Stimulated activated CD4-positive, alpha-beta T cell treated with anti-CD3 and anti-CD28 coated beads, Interleukin-2, amount 100 ng/mL, for 48 hours (primary cell): ENCODE data around the gene ST8SIA6.
"Not testable (repeated sequence)": the region's sequence is repeated elsewhere in the genome, so short reads cannot be mapped to it uniquely, and the experiment has no call there.

Experiments
- DNase-seq, 2 donors: peaks; one replicate each; pipeline ENCODE4 v3.0.0-alpha.2; 2020

The ST8SIA6 gene

DNA sequence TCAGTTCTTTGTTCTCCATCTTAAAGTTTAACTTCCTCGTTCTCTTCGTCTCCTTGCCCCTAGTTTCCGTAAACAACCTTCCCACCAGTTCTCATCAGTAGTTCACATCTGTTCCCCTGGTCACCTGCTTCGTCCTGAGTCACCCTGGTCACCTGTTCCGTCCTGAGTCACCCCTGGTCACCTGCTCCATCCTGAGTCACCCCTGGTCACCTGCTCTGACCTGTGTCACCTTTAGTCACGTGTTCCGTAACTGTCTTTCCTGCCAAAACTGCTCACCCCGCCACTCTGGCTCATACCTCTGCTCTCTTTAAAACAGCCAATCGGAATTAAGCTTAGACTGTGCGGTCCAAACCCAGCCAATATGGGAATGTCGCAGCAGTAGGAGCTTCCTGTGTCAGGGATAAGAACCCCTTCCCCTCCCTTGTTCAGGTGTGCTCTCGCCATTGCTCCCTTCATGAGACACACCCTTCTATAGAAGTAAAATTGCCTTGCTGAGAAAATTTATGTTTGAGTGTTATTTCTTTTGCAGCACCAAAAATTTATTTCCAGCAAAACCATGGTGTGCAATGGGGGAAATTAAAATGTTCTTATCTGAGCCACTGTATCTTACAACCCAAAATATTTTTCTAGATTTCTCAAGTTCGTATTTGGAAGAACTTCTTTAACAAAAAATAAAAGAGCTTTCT is 114.1 kb downstream of the ST8SIA6 start:
- DNase-seq, result no peak

DNA sequence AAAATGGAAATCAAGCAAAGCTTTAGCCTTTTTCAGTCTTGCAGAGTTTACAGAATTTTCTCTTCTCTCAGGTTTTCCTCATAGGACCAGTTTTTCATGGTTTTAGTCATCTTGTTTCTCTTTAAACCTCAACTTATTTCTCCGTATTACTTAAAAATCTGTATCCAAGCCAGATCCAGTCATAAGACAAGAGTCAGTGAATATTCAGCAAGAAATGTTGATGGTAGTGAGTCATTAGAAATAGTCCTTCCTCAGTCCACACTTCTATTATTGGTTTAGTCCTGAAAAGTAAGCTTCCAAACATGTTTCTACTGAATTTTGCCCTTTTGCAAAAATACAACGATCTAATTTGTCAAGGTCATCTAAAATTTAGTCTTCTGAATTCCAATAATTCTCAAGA is 119.3 kb downstream of the ST8SIA6 start:
- DNase-seq, result no peak

DNA sequence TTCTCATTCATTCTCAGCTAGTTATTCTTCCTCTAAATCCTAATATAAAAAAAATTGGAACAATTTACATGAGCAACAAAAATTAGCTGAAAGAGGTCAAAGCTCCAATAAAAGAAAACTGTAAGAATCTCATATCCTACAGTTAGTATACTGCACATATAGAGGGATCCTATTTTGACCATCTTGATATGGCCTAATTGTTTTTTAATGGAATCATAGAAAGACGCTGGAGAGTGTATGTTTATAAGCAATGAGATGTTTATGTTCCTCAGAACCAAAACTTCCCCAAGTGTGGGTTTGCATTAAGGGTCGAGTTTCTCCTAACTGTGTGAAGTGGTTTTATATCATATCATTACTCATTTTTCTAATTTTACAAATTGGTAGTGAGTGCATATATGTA is 123.9 kb downstream of the ST8SIA6 start:
- DNase-seq, result no peak

DNA sequence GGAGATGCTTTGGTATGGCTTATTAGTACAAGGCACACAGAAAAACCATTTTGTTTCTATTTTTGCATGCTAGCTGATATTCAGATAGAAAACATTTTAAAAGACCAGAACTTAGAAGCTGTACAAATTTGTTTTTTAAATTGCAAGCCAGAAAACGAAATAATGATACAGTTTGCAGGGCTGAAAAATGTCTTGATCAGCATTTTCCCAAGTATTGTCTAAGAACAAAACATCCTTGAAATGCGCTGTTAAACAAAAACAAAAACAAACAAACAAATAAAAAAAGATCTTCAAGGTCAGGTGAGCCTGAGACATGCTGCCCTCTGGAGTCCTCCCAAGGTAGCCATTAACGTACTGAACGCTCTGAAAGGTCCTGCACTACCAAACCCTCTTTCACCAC is 128.0 kb downstream of the ST8SIA6 start:
- no peak for DNase-seq

DNA sequence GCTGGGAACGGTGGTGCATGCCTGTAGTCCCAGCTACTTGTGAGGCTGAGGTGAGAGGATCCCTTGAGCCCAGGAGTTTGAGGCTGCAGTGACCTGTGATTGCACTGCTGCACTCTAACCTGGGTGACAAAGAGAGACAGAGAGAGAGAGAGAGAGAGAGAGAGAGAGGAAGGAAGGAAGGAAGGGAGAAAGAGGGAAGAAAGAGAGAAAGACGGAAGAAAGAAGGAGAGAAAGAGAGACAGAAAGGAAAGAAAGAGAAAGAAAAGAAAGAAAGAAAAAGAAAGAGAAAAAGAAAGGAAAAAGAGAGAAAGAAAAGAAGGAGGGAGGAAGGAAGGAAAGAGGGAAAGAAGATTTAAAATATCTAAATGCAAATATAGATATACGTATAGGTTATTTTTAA is 132.4 kb downstream of the ST8SIA6 start:
- DNase-seq, result not testable (repeated sequence)

DNA sequence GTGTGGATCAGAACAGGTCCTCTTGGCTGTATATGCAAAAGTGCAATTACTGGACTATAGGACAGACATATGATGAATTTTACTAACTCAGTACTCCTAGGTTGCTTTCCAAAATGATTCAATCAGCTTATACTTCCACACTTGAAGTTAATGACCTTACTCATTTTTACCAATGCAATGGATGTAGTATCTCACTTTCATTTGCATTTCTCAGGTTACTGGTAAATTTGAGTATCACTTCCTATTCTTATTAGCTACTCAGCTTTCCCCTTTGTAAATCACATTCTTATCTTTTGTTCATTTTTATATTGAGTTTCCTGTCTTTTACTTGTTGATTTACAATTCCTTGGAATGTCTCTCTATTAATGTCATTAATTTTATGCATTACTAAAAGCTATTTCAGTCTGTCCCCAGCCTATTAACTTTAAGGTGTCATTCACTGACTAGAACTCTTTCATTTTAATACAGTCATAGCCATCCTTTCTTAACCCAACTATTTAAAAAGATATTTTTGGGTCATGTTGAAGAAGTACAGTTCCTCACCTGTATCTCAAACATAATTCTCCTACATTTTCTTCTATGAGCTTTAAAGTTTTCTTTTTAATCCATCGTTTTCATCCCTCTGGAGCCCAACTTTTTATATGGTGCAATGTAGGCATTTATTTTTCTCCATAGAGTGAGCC is 137.8 kb downstream of the ST8SIA6 start:
- no peak for DNase-seq

DNA sequence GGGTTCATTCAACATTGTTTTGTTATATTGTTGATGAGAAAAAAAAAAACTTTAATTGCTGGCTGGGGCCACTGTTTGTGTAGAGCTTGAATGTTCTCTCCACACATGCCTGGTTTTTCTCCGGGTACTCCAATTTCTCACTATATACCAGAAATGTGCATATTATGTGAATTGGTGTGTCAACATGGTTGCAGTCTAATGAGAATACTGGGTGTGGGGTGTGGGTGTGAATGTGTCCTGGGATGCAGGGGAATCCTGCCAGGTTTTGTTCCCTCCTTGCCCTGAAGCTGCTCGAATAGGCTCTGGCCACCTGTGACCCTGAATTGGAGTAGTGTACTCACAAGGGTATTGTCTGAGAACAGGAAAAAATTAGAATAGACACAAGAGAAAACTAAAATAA is 145.0 kb downstream of the ST8SIA6 start:
- DNase-seq, result no peak

DNA sequence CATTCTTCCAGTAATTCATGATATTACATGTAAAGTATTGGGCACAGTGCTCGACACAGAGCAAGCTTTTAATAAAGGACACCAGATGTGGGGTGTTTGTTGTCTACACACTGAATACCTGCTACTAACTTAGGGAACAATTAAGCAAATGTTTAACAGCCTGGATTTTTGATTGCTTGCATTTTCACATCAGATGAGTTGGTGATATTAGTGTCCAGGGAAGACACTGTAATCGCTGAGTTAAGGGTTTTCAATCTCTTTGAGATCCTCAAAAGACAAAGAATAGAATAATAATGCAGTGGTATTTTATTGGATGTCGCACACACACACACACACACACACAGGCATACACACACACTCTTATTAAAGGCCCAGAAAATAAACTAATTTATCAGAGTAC is 147.3 kb downstream of the ST8SIA6 start:
- no peak for DNase-seq

DNA sequence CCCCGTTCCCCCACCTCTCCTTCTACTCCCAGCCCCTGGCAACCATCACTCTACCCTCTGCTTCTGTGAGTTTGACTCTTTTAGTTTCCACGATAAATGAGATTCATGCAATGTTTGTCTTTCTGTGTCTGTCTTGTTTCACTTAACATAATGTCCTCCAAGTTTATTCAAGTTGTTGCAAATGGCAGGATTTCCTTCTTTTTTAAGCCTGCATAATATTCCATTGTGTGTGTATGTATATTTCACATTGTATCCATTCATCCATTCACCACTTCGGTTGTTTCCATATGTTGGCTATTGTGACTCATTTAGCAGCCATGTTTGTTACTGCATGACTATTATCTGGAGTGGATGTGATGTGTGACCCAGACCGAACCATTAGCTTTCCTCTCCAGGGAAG is 162.0 kb downstream of the ST8SIA6 start:
- DNase-seq, result no peak

DNA sequence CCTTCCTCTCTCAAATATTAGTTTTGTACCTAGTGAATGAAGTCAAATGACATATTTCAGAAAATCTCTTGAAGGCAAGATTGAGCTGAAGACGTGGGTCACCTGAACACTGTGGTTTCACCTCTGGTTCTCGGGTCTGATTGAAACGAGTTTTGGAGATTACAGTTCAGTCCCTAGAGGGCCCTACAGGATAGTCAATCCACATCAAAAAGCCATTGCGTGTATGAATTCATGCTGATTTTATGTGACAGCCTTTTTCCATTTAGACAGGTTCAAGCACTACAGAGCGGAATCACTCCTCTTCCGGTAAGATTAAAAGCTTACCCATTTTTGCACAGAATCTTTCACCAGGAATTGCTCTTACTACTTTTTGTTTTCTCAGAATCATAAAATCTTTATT is 164.2 kb downstream of the ST8SIA6 start:
- DNase-seq, result peak in 1 of 2 donors; percentile 2

DNA sequence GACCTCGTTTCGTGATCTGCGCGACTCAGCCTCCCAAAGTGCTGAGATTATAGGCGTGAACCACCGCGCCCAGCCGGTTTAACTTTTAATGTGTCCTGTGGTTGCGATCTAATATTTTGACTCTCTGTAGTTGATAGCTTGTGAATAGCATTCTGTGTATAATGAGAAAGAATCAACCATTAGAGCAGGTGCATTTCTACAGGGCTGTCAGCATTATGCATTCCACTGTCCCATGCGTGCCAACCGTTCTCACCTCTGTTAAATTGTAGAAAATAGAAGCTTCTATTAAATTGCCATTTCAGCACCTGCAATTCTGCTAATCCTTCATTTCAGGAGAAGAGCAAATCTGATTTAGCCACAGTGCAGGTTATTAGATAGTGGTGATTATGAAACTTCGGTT is 164.6 kb downstream of the ST8SIA6 start:
- DNase-seq, result no peak

DNA sequence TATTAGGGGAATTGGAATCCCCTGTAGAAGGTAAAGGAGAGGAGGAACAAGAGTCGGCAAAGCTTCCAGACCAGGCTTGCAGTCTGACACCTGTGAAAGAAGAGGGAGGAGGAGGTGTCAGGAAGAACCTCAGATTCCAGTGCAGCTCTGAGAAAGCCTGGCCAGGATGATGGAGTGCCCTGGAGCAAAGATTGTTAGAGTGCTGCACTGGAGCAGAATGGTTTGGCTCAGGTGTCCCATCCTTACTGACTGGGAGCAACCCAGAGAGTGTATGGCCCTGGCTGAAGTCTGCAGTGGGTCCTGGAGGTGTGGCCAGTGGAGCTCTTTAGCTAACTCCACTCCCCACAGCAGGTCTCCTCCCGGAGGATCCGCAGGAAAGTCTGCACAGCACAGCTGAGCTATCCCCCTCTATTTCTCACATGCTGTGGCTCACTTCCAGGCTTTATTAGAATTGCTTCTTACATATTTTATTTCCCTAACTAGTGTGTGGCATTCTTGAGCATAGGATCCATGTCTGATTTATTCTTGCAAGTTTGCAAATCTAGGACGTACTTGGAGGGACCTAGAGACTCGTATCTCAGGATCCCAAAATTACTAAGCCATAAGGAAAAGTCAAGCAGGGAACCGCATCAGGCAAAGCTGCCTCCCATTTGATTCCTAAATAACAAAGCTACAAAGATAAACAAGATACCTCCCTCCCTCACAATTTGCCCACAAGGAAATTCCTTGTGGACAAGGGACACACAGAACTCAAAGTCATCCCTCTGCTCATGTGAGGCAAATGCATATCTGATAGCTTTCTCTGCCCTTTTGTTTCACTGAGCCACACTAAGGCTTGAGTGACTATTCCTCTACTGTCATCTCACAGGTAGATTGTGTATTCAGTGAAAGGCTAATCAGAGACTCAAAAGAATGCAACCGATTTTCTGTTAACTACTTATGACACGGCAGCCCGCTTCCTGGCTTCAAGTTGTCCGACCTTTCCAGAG is 167.5 kb downstream of the ST8SIA6 start:
- DNase-seq, result no peak

DNA sequence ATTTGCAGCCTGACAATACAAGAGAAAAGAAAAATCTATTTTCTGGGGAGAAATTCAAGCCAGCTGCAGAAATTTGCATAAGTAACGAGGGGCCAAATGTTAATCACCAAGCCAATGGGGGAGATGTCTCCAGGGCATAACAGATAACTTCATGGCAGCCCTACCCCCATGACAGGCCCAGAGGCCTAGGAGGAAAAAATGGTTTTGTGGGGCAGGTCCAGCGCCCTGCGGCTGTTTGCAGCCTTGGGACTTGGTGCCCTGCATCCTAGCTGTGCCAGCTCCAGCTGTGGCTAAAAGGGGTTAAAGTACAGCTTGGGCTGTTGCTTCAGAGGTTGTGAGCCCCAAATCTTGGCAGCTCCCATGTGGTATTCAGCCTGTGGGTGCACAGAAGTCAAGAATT is 172.1 kb downstream of the ST8SIA6 start:
- no peak for DNase-seq

DNA sequence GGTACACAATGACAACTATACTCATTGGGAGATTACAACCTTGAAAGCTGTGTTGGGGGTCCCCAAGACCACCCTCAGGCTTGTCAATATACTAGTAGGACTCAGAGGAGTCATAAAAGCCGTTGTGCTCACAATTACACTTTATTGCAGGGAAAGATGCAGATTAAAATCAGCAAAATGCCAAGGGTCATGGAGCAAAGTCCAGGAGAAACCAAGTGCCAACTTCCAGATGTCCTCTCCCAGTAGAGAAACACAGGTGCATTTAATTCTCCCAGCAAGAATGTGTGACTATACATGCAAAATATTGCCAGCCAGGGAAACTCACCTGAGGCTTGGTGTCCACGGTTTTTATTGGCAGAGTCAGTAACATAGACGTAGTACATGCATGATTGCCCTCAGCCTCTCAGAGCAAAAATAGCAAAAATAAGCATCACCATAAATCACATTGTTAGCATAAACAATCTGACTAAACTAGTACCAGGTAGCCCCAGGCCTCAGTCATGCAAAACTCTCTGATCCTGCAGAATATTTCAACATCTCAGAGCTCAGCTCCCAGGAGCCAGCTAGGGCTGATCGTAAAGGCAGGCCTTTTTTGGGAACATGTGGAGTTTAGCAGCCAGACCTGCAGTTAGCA is 175.7 kb downstream of the ST8SIA6 start:
- DNase-seq, result no peak

DNA sequence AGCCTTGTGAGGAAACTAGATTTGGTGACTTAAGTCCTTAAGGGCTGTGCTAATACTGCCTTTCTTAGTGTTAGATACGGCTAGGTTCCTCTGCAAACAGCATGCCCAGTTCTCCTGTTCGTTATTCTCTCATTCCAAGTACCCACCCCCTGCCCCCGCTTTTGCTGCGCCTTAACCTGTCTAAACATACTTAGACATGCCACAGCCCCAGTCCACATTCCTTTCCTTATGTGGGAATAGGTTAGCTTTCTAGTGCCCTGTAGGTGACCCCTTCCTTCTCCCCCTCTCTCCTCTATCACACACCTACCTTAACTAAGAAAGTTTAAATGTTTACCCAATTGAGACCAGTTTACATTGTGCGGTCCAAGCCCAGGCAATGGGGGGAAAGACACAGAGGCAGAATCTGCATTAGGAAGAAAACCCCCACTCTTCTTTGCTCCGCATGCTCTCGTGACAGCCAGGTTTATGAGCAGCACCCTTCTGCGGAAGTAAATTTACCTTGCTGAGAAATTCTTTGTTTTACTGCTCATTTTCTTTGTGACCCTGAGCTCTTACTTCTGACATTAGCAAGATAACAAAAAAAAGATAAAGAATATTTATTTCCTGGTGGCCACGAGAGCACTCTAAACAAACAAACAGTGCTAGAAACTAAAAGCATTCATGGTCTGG is 177.5 kb downstream of the ST8SIA6 start:
- no peak for DNase-seq

DNA sequence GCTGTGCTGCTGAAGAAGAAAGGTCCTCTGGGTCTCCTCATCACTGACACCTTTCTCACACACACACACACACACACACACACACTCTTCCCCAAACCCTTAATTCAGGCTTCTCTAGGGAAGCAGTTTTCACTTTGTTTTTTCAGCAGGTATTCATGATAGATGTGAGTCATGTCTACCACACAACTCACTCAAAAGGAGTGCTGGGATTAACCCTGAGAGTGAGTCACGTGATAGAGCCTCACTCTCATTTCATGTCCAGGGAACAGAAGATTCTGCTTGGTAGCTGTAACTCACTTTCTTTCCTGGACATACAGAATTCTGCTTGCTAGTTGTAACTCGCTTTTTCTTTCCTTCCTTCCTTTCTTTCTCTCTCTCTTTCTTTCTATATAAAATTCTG is 181.0 kb downstream of the ST8SIA6 start:
- no peak for DNase-seq

DNA sequence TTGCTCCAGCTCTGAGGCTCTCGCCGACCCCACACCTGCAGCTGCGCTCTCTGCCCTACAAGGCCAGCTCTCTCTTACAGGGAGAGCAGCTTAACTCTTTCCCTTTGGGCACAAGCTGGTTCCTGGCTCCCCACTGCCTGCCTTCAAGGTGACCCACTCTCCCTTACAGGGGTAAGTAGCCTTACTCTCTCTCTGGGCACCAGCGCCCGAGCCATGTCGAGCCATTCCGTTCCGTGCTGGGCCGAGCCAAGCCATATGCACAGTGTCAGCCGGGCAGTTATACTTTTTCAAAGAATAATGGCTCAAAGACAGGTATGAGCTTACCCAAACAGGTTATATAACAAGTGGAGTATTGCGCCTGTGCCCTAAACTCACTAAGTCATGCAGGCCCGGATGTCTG is 181.7 kb downstream of the ST8SIA6 start:
- DNase-seq, result no peak
